OCI-LY7 (cell line): ENCODE measurements around the gene NXPH2.

Experiments used
- CTCF ChIP-seq: fragments of 200-600 bp; sonication (generic); conservative IDR thresholded peaks from 2 replicates; pipeline ENCODE4 v1.5.1; 2014; ENCODE audit warnings: mild to moderate bottlenecking, antibody characterized with exemption, low read length, moderate library complexity, mixed read lengths
- EZH2phosphoT487 ChIP-seq: fragments of 200-600 bp; sonication (generic); IDR thresholded peaks from 2 replicates; pipeline ENCODE4 v1.6.1; 2018; ENCODE audit warnings: low read depth, borderline replicate concordance, mild to moderate bottlenecking, mixed run types, antibody characterized with exemption, low read length, moderate library complexity, mixed read lengths

DNA sequence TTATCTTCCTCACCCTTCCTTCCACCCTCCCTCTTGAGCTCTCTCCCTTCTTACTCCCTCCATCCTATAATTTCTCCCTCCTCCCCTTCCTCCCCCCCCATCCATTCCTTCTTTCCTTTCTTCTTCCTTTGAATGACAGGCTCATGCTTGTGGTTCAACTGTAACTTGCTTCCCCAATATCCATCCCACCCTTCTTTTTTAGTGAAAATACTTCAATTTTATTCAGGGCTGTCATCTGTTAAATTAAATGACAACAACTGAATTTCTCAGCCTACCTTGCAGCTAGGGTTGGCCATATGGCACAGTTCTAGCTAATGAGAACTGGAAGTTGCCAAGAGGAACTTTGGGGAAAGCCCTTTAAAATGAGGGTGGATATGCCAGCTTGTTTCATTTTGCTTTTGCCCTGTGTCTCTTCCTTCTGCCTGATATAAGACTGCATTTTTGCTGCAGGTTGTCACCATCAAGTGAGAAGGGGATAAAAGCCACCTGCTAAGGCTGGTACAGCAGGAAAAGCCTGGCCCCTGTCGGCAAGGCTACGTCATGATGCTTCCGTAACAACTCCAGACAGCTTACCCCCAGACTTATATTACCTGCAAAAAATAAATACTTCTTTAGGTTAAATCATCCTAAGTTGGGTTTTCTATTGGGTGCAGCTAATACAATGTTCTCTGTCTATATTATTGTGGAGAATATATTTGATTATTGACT lies 121.8 kb downstream of the NXPH2 start:
- no peak for TF ChIP-seq CTCF
- TF ChIP-seq EZH2phosphoT487 = no peak
